GM21447 (cell line): Measurements from ENCODE around the gene NSFL1C.
"Not testable (repeated sequence)": the region's sequence is repeated elsewhere in the genome, so short reads cannot be mapped to it uniquely, and the experiment has no call there.

Experiments used
- ATAC-seq: cut with Tn5 transposase; IDR thresholded peaks from one replicate; pipeline ENCODE4 v1.9.1; 2021; ENCODE audit not compliant: unreplicated experiment

Gene NSFL1C

DNA sequence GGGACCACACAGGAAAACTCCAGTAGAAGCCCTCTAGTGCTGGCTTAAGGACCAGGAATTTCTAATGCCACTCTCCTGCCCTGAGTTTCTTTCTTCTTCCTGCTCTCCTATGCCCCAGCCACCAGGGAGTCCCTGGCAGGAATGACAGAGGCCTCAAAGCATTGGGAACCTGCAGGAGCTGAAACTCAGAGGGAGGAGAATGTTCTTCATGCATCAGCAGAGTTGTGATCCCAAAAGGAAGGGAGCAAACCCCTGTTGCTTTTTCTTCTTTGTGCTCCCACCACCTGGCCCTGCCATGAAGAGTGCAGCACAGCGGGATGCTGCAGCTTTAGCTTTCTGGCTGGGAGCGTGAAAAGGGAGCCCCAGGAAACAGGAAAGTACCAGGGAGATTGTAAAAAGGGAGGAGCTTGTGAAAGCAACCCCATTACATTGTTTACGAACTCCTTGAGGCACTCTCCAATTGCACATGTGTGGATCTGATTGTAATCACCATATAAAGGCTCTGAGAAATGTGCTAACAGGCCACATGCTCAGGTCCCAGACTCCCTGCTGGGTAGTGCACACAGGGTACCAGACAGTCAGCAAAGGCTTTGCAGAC lies 39.1 kb downstream of the NSFL1C start:
- ATAC-seq = no peak

GRCh38 chr20:1426231-1426849 lies 40.3 kb downstream of the NSFL1C start:
- ATAC-seq = no peak

GRCh38 chr20:1424336-1424735 lies 42.3 kb downstream of the NSFL1C start:
- no peak for ATAC-seq

DNA sequence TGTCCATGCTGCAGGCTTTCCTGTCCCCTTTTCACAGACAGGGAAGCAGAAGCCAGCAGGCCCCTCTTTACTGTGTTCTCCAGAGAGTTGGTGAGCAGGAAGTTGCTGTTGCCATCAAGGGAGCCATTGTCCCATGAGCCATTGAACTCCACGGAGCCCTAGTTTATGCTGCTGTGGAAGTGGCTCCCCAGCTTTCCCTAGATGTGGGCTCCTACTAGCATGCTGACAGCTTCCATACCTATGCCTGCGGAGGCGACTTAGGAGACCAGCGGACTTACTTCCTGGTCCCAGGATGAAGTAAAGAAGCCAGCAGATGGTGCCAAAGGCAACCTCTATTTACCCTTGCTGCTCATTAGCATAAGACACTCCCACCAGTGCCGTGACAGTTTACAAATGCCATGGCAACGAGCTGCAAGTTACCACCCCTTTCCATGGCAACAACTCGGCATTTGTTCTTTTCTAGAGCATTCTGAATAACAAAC lies 43.0 kb downstream of the NSFL1C start:
- ATAC-seq = no peak

DNA sequence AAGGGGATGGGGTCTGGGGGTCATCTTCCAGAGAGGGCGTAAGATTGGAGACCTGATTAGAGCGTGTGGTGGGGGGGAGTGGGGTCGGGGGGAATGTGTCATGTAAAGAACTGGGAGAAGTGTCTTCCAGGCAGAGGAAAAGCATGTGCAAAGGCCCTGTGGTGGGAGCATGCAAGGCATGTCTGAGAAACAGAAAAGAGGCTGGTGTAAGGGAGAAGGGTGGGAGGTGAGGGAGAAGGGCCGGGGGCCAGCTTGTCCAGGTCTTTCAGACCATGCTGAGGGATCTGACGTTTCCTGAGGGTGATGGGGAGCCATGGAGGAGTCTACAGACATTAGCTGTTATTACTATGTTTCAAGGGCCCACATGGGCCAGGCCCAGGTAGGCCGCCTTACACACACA lies 43.4 kb downstream of the NSFL1C start:
- no peak for ATAC-seq

DNA sequence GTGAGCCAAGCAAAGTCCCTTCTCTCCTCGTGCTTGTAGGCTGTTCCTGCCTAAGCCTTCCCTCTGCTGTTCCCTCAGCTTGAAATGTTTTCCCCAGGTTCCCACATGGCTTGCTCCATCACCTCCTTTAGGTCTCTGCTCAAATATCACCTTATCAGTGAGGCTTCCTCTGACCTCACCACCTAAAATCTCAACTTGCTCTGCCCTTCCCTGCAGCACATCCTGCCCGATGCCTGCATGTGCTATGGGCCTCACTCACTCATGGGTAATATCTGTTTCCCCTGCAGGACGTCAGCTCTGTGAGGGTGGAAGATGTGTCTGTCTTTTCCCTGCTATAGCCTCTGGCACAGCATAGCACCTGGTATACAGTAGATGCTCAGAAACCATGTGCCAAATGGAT lies 43.9 kb downstream of the NSFL1C start:
- no peak for ATAC-seq

DNA sequence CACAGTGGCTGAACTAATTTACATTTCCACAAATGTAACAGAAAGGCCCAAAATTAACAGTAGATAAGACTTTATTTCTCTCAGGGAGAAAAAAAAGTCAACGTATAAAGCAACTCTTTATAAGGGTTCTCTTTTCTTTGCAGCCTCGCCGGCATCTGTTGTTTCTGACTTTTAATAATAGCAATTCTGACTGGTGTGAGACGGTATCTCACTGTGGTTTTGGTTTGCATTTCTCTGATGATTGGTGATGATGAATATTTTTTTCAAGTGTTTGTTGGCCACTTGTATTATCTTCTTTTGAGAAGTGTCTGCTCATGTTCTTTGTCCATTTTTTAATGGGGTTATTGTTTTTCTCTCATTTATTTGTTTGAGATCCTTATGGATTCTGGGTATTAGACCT lies 46.6 kb downstream of the NSFL1C start:
- no peak for ATAC-seq

DNA sequence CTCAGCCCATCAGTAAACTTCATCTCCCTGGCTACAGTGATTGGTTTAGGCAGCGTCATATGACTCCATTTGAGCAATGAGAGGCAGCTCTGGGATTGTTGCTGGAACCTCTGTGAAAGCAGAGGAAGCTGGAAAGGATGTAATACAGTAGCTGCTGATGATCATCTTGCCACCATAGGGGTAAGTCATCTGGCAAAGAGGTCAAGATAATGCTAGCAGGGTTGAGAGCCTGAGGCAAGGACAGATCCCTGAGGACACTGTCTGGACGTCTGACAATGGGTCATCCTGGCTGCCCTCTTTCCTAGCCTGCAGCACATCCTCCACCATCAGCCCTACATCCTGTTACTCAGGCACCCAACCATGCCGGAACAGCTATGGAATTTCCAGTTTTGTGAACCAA lies 48.3 kb downstream of the NSFL1C start:
- ATAC-seq = no peak

GRCh38 chr20:1417790-1418189 lies 48.9 kb downstream of the NSFL1C start:
- ATAC-seq = no peak

- no peak for ATAC-seq
Measured at GRCh38 chr20:1417273-1417672, 49.4 kb downstream of the NSFL1C start.

- no peak for ATAC-seq
Measured at GRCh38 chr20:1415667-1416468, 50.8 kb downstream of the NSFL1C start.

DNA sequence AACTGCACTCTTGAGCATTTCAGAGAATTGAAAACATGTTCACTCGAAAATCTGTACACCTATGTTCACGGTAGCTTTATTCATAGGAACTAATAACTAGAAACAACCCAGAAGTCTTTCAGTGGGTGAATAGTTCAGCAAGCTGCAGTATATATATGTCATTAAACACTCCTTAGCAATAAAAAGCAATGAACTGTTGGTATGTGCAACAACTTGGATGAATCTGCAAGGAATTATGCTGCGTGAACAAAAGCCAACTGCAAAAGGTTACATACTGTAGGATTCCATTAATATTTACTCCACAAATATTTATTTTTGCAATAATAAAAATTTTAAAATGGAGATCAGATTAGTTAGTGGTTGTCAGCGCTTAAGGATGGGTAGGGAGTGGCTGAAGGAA lies 51.7 kb downstream of the NSFL1C start:
- no peak for ATAC-seq

DNA sequence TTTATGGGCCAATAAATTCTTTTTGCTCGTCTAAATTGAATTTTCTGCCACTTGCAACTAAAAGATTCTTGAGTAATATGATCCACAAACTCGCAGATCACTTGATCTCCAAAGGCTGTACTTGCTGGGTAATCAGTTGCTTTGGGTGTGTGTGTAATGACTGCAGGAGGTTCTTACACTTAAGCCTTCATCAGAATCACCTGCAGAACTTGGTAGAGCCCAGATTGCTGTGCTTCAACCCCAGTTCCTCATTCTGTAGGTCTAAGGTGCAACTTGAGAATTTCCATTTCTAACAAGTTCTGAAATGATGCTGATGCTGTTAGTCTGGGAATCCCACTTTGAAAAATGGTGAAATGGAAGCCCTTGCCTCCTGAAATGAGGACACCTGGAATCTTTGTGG lies 60.8 kb downstream of the NSFL1C start:
- ATAC-seq = no peak

DNA sequence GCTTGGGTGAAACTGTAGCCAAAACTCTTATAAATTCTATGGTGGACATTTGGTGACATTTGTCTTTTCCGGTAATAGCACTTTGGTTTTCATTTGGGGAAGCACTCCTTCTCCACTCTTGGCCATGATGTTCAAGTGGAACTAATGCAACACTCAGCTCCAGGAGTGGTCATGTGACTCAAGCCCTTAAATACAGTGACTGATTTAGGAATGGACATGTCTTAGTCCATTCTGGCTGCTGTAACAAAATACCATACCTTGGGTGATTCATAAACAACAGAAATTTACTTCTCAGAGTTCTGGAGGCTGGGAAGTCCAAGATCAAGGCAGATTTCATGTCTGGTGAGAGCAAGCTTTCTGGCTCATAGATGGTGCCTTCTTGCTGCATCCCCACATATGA lies 63.0 kb downstream of the NSFL1C start:
- no peak for ATAC-seq

DNA sequence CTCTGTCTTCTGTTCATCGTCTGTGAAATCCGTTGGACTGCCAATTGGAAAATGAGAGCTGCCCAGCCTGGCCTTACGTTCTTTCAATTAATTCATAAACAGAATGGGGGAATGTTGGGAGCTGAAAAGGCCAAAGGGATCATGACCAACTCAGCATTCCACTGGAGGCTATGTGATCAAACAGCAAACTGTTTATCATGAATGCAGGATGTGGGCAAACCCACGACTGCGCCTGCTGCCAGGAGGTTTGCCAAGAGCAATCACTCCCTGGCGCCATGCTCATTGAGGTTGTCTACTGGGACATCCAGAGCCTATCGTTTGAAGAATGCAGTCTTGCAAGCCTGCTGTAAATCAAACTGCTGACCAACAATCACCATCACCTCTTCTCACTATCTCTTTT lies 64.5 kb downstream of the NSFL1C start:
- no peak for ATAC-seq

DNA sequence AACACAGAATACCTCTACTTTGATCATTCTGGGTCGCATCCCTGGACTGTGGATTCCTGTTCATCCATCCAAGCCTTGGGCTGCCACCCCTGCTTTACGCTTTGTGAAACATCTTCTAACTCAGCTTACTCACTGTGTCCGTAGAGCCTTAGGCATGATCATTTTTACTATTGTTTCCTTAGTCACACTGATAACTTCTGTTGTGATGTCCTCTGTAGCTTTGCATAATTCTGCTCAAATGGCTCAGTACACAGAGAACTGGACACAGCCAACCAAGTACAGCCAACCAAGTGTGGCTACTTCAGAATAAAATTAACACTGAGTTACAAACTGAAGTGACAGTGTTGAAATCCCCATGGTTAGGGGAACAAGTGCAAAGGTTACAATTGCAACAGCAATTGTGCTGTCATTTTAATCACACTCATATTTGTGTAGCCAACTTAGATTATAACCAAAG lies 65.2 kb downstream of the NSFL1C start:
- ATAC-seq = no peak

GRCh38 chr20:1399678-1400366 lies 66.8 kb downstream of the NSFL1C start:
- not testable (repeated sequence) for ATAC-seq

DNA sequence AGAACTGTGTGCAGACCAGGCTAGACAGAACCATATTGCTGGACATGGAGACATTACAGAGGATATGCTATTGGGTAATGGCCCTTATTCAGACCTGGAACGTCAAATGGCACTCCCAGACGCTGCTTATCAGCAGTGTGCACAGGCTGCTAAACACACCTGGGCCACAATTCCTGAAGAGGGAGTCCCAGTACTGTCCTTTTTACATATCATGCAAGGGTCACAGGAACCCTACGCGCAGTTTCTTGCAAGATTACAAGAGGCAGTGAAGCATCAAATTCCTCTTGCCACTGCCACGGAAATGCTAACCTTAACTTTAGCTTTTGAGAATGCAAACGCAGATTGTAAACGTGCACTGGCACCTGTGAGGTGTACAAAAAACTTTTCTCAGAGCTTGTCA lies 68.5 kb downstream of the NSFL1C start:
- not testable (repeated sequence) for ATAC-seq

- ATAC-seq = no peak
Measured at GRCh38 chr20:1397710-1398109, 68.9 kb downstream of the NSFL1C start.

DNA sequence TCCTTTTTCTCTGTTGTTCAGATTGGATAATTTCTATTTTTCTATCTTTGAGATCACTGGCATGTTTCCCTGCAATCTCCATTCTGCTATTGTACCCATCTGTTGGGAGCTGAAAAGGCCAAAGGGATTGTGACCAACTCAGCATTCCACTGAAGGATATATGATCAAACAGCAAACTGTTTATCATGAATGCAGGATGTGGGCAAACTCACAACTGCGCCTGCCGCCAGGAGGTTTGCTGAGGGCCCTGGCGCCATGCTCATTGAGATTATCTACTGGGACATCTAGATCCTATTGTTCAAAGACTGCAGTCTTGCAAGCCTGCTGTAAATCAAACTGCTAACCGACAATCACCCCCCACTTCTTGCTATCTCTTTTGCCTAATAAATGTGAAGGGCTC lies 69.9 kb downstream of the NSFL1C start:
- no peak for ATAC-seq

DNA sequence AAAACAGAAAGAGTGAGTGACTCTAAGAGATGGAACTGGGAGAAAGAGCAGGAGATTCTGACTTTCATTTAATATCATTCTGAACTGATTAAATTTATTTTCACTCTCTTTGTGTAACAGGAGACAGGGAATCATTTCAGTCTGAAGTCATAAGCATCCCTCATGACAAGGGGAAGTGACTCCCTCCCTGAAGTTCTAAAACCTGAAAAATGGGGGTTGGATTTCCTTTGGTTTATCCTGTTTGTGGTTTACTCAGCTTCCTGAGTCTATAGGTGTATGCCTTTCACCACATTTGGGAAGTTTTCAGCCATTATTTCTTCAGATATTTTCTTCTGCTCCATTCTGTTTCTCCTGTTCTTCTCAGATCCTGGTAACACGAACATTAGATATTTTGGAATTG lies 70.4 kb downstream of the NSFL1C start:
- no peak for ATAC-seq

- ATAC-seq = no peak
Measured at GRCh38 chr20:1394686-1395085, 72.0 kb downstream of the NSFL1C start.
